Sigmoid colon (tissue), 7 donors: ENCODE data around the gene SKOR1. TPM values are rescaled to one million over a fixed set of nuclear protein-coding genes. Genes with fewer than 3 reads are reported as not detected.

Experiments used
- DNase-seq: peaks from one replicate; pipeline ENCODE4 v3.0.0-alpha.2; 2019
- H3K27ac ChIP-seq, 4 donors: fragments of 200-600 bp; sonication (generic); one replicate each; pipeline ENCODE4 v1.5.1; 2016 to 2019; ENCODE audit warnings: mild to moderate bottlenecking in 1 of 4
- H3K27me3 ChIP-seq, 3 donors: fragments of 200-600 bp; sonication (generic); one replicate each; pipeline ENCODE4 v1.5.1; 2019; ENCODE audit warnings: mild to moderate bottlenecking in 1 of 3
- H3K36me3 ChIP-seq, 4 donors: fragments of 200-600 bp; sonication (generic); one replicate each; pipeline ENCODE4 v1.5.1; 2016 to 2019
- H3K4me1 ChIP-seq, 4 donors: fragments of 200-600 bp; sonication (generic); one replicate each; pipeline ENCODE4 v1.5.1; 2017 to 2019
- H3K4me3 ChIP-seq, 4 donors: fragments of 200-600 bp; sonication (generic); one replicate each; pipeline ENCODE4 v1.5.1; 2017 to 2019; ENCODE audit warnings: mild to moderate bottlenecking in 2 of 4, moderate library complexity in 1 of 4
- H3K9me3 ChIP-seq, 4 donors: fragments of 200-600 bp in 3 of 4; sonication (generic) in 3 of 4; one replicate each; pipeline versions ENCODE4 v1.5.1 to v1.6.1; 2013 to 2019
- EP300 ChIP-seq, 4 donors: sonication (generic); formaldehyde crosslinking; IDR thresholded peaks; one replicate each; pipeline ENCODE4 v1.6.1; 2017; ENCODE audit warnings: antibody characterized with exemption in 4 of 4
- POLR2A ChIP-seq, 2 donors: fragments of 450-650 bp; IDR thresholded peaks; one replicate each; pipeline ENCODE4 v1.6.1; 2016; ENCODE audit warnings: antibody characterized with exemption in 2 of 2, mild to moderate bottlenecking in 2 of 2, moderate library complexity in 2 of 2
- POLR2AphosphoS5 ChIP-seq, 4 donors: sonication (generic); formaldehyde crosslinking; IDR thresholded peaks; one replicate each; pipeline ENCODE4 v1.6.1; 2017; ENCODE audit warnings: antibody characterized with exemption in 4 of 4
- WGBS, 2 donors: extraction: QIAGEN DNeasy Blood & Tissue Kit; methylation state at CpG; one replicate each; pipeline ENCODE4 v1.1.7; 2013; 5-methylcytosine and 5-hydroxymethylcytosine counted together
- intact Hi-C: fragments of 100-400 bp; cut with DNase I; formaldehyde crosslinking; loops from one replicate; pipeline ENCODE4 v1.15.1; 2023
- polyA plus RNA-seq, 3 donors: library from polyadenylated mRNA; stranded (reverse); fragments of 200-250 nt; gene quantifications; one replicate each; pipeline ENCODE4 v1.2.3, GENCODE V29; 2013
- total RNA-seq, 4 donors: library from RNA; depleted of rRNA; stranded (reverse); fragments of >200 nt; gene quantifications; one replicate each; pipeline ENCODE4 v1.1.0, GENCODE V29; 2016
- TF ChIP-seq, protein P1 (sequence below), 4 experiments: fragments of 450-650 bp in 3 of 4; fragments of 200-600 bp in 1 of 4; IDR thresholded peaks; one replicate each; pipeline ENCODE4 v1.5.1; 2016 to 2019; ENCODE audit warnings: antibody characterized with exemption in 4 of 4, mild to moderate bottlenecking in 3 of 4, moderate library complexity in 2 of 4
- donor health status: healthy with polysubstance abuse.
- donor health status: Bipolar disorder and iron deficiency.
- donor health status: healthy.

SKOR1 gene
- total and polyA plus RNA-seq, 7 donors: 0.25 to 1.6 (median 1.0) TPM; not detected in 3

DNA sequence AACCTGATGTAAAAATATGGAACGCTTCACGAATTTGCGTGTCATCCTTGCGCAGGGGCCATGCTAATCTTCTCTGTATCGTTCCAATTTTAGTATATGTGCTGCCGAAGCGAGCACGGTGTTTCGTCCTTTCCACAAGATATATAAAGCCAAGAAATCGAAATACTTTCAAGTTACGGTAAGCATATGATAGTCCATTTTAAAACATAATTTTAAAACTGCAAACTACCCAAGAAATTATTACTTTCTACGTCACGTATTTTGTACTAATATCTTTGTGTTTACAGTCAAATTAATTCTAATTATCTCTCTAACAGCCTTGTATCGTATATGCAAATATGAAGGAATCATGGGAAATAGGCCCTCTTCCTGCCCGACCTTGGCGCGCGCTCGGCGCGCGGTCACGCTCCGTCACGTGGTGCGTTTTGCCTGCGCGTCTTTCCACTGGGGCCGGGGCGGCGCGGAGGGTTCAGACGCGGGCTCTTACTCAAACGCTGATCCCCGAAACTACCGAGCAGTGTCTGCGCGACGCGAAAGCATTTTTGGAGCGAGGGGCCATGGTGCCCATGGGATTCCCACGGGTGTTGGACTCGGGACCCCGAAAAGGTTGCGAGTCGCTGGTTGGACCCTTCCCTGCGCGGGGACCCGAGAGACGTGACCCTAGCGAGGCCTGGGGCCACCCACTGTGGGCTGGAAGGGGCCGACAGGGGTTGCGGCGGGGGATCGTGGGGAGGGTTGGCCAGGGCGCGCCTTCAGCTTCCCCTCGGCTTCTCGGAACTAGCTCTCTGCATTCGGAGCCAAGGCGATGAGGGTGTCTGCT, 14.8 kb downstream of the SKOR1 start, which contains the start of gene RNU6-1:
RNU6-1 (minus strand) TSS at position 117 of the 820 bp plus-strand sequence.
- no peaks in the 10 kb centered on the region for H3K9me3 ChIP-seq
- peak; percentile 97 for DNase-seq
- H3K36me3 ChIP-seq: no peaks in the 10 kb centered on the region
- intact Hi-C loops: loop anchor here (5.0 kb wide), 3 partner anchors 298 to 437 kb away; partner anchors contain the start of genes C15orf61, FEM1B and MAP2K5
- H3K4me1 ChIP-seq: peaks cover 0 to 62% (median 51%) of the 10 kb centered on the region in 4 donors
- TF ChIP-seq POLR2A (IDR thresholded peaks at IDR 0.05) (peak; percentile 92 to 96), EP300 (IDR thresholded peaks at IDR 0.05) (peak in 1 of 4 donors; percentile 52), POLR2AphosphoS5 (IDR thresholded peaks at IDR 0.05) (peak; percentile 96 to 98 (median 97))
- TF ChIP-seq, protein P1, sequence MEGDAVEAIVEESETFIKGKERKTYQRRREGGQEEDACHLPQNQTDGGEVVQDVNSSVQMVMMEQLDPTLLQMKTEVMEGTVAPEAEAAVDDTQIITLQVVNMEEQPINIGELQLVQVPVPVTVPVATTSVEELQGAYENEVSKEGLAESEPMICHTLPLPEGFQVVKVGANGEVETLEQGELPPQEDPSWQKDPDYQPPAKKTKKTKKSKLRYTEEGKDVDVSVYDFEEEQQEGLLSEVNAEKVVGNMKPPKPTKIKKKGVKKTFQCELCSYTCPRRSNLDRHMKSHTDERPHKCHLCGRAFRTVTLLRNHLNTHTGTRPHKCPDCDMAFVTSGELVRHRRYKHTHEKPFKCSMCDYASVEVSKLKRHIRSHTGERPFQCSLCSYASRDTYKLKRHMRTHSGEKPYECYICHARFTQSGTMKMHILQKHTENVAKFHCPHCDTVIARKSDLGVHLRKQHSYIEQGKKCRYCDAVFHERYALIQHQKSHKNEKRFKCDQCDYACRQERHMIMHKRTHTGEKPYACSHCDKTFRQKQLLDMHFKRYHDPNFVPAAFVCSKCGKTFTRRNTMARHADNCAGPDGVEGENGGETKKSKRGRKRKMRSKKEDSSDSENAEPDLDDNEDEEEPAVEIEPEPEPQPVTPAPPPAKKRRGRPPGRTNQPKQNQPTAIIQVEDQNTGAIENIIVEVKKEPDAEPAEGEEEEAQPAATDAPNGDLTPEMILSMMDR (IDR thresholded peaks at IDR 0.05): no peak
- H3K27me3 ChIP-seq: peaks cover 8 to 11% (median 9%) of the 10 kb centered on the region in 3 donors
- WGBS, 2 donors: 0% methylated on average over 62 of the region's 62 CpGs
- peak within 1 kb of the TSS; percentile 97 to 100 (median 99) for H3K27ac ChIP-seq
- peak within 1 kb of the TSS; percentile 89 to 95 (median 91) for H3K4me3 ChIP-seq

DNA sequence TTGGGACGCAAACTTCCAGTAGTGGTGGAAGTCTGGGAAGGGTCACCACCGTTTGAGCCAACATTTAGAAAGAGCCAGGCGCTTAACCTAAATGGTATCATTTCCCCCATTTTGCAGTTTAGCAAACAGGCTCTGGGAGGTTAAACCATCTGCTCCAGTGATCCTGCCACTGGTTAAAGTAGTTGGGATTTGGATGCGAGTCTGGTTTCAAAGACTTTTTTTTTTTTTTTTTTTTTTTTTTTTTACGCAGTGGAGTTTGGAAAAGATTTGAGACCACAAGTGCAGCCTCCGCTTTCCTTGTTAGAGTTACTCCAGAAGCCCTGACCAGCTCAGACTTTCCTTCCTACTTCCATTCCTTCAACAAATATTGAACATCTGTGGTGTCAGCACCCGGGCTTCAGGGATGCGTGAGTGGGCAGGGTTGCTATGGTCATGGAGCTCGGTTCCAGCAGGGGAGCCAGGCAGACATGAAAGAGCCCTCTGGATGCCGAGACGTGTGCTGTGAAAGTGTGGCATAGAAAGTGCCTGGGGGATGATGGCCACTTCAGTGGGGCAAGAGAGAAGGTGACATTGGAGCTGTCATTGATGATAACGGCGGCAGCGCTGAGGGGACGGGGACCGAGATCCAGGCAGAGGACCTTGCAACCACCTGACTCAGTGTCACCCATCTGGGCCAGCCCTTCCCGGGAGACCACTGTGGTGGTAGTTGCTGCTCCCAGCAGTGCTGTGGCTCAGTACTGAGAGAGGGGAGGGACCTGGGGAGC, 15.6 kb downstream of the SKOR1 start:
- WGBS, 2 donors: 3 to 6% methylated on average over 17 of the region's 17 CpGs
- no peaks in the 10 kb centered on the region for H3K36me3 ChIP-seq
- peak overlapping the region; percentile 89 to 95 (median 91) for H3K4me3 ChIP-seq
- peaks cover 0 to 54% (median 43%) of the 10 kb centered on the region in 4 donors for H3K4me1 ChIP-seq
- peaks cover under 1 to 3% (median 1%) of the 10 kb centered on the region in 3 donors for H3K27me3 ChIP-seq
- TF ChIP-seq EP300 (IDR thresholded peaks at IDR 0.05): no peak
- TF ChIP-seq POLR2A (IDR thresholded peaks at IDR 0.05): no peak
- TF ChIP-seq POLR2AphosphoS5 (IDR thresholded peaks at IDR 0.05): no peak
- TF ChIP-seq, protein P1 (IDR thresholded peaks at IDR 0.05): no peak
- intact Hi-C loops: no loop called here
- peak overlapping the region; percentile 97 to 100 (median 99) for H3K27ac ChIP-seq
- H3K9me3 ChIP-seq: no peaks in the 10 kb centered on the region
- peak; percentile 75 for DNase-seq

DNA sequence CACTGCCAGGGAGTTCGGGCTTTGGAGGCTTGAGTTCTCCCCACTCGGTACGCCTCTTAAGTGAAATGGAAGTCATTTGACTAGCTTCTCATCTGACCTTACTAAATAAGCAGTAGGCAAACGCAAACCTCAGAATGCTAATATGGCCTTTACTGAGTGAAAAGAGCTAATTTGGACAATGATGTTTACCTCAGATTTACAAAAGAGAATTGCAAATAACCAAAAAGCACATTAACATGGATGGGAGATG, 16.1 kb downstream of the SKOR1 start:
- DNase-seq: no peak
- no peaks in the 10 kb centered on the region for H3K36me3 ChIP-seq
- H3K27me3 ChIP-seq: no peaks in the 10 kb centered on the region
- no peaks in the 10 kb centered on the region for H3K9me3 ChIP-seq
- peaks cover 0 to 50% (median 38%) of the 10 kb centered on the region in 4 donors for H3K4me1 ChIP-seq
- intact Hi-C loops: no loop called here
- H3K27ac ChIP-seq: peak overlapping the region; percentile 97 to 100 (median 99)
- no peak for TF ChIP-seq POLR2AphosphoS5 (IDR thresholded peaks at IDR 0.05)
- TF ChIP-seq, protein P1 (IDR thresholded peaks at IDR 0.05): no peak
- peak overlapping the region in 3 of 4 donors; percentile 89 to 95 (median 90) for H3K4me3 ChIP-seq
- 9 to 40% methylated on average over 4 of the region's 4 CpGs for WGBS, 2 donors

DNA sequence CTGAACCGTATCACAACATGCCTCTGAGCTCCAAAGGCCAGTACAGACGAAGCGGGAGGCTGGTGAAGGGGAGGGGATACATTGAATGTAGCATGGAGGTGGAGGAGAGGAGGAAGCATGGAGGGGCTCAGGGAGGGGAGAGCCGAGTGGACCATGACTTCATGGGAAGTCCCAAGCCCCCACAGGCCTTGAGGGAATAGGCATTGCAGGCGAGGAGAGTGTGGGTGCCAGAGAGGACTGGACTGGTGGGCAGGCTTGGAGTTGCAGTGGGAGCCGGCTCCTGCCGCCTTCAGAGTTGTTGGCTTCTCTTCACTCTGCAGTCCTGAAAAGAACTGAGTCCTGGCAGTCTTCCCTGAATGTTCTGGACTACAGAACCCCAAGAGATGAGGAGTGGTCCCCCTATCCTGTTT, 17.8 kb downstream of the SKOR1 start:
- no peaks in the 10 kb centered on the region for H3K36me3 ChIP-seq
- peaks cover 0 to 61% (median 41%) of the 10 kb centered on the region in 4 donors for H3K4me1 ChIP-seq
- H3K9me3 ChIP-seq: no peaks in the 10 kb centered on the region
- no peaks in the 10 kb centered on the region for H3K27me3 ChIP-seq
- no peak for DNase-seq
- peak overlapping the region in 3 of 4 donors; percentile 44 to 67 (median 64) for H3K27ac ChIP-seq
- 90 to 97% methylated on average over 7 of the region's 7 CpGs for WGBS, 2 donors
- TF ChIP-seq, protein P1 (IDR thresholded peaks at IDR 0.05): peak in 1 of 4 experiments; percentile 12
- TF ChIP-seq POLR2A (IDR thresholded peaks at IDR 0.05): no peak
- intact Hi-C loops: no loop called here
- H3K4me3 ChIP-seq: no peak overlapping the region
